ENCODE measurements around the gene SHISA9. TPM values are rescaled to one million over a fixed set of nuclear protein-coding genes. Genes with fewer than 3 reads are reported as not detected.

The SHISA9 gene
- polyA plus RNA-seq, 3 donors = 0.01 TPM; not detected in 2

DNA sequence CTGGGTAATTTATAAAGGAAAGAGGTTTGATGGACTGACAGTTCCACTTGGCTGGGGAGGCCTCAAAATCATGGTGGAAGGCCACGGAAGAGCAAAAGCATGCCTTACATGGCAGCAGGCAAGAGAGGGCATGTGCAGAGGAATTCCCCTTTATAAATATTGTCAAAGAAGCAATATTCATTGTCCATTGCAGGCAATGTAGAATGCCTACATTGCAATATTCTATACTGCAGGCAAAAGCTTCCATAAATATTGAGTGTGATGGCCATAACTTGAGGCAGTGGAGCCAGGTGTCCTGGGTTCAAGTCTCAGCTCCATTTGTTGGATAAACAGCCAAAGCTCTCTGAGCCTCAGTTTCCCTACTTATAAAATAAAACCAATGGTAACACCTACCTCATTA, 322.3 kb downstream of the SHISA9 start:
- intact Hi-C loops (cut with micrococcal nuclease) = no loop called here
- Histone ChIP-seq H3K9ac (ENCODE audit: insufficient read depth, low read length, poor library complexity, severe bottlenecking) (no peak overlapping the region), H4K20me1 (ENCODE audit: insufficient read depth, low read length) (no peaks in the 10 kb centered on the region), H3K27ac (ENCODE audit: low read depth in 1 of 2, low read length in 2 of 2) (no peak overlapping the region), H3K4me3 (replicated peaks in 1 of 3; ENCODE audit: low read depth in 2 of 3, low read length in 3 of 3) (no peak overlapping the region), H3K27me3 (ENCODE audit: control insufficient read depth in 2 of 2, insufficient read depth in 2 of 2, low read length in 2 of 2) (no peaks in the 10 kb centered on the region), H3K79me2 (ENCODE audit: insufficient read depth, low read length) (no peaks in the 10 kb centered on the region), H3K9me3 (replicated peaks in 1 of 2; ENCODE audit: control insufficient read depth in 1 of 2, insufficient read depth in 1 of 2, low read length in 2 of 2) (peaks cover 0 to 5% of the 10 kb centered on the region in 2 donors), H3K36me3 (replicated peaks in 1 of 2; ENCODE audit: control insufficient read depth in 1 of 2, insufficient read depth in 2 of 2, low read length in 2 of 2) (no peaks in the 10 kb centered on the region), H3K4me2 (replicated peaks; ENCODE audit: extremely low read depth, low read length, poor library complexity, severe bottlenecking) (no peak overlapping the region), H3K4me1 (ENCODE audit: control insufficient read depth in 1 of 2, insufficient read depth in 2 of 2, low read length in 2 of 2) (no peaks in the 10 kb centered on the region), H2AFZ (ENCODE audit: insufficient read depth, low read depth, low read length, poor library complexity, severe bottlenecking) (no peak overlapping the region)
- Mint-ChIP-seq H3K9me3 (peaks cover 2 to 14% (median 6%) of the 10 kb centered on the region in 7 donors), H3K4me3 (no peak overlapping the region), H3K27ac (no peak overlapping the region), H3K36me3 (no peaks in the 10 kb centered on the region), H3K4me1 (no peaks in the 10 kb centered on the region), H3K27me3 (ENCODE audit: low read depth in 3 of 3) (peaks cover 0 to 2% (median 0%) of the 10 kb centered on the region in 3 donors)
- no peak for TF ChIP-seq CTCF (IDR thresholded peaks at IDR 0.05)
- no peak for DNase-seq
- WGBS (ENCODE audit: insufficient coverage) = 100% methylated on average over 1 of the region's 1 CpG

- no peak for DNase-seq
- H3K4me1 ChIP-seq (ENCODE audit: control insufficient read depth in 1 of 2, insufficient read depth in 2 of 2, low read length in 2 of 2) = no peaks in the 10 kb centered on the region
- peaks cover 0 to 3% of the 10 kb centered on the region in 2 donors for H3K9me3 ChIP-seq (replicated peaks in 1 of 2; ENCODE audit: control insufficient read depth in 1 of 2, insufficient read depth in 1 of 2, low read length in 2 of 2)
- intact Hi-C loops (cut with micrococcal nuclease) = no loop called here
- H3K27me3 Mint-ChIP-seq (ENCODE audit: low read depth in 3 of 3) = peaks cover 0 to 3% (median 1%) of the 10 kb centered on the region in 3 donors
- H3K4me3 ChIP-seq (replicated peaks in 1 of 3; ENCODE audit: low read depth in 2 of 3, low read length in 3 of 3) = no peak overlapping the region
- peaks cover 0 to 15% (median 6%) of the 10 kb centered on the region in 7 donors for H3K9me3 Mint-ChIP-seq
- TF ChIP-seq CTCF (IDR thresholded peaks at IDR 0.05) = no peak
- no peaks in the 10 kb centered on the region for H3K79me2 ChIP-seq (ENCODE audit: insufficient read depth, low read length)
- H3K4me1 Mint-ChIP-seq = no peaks in the 10 kb centered on the region
- no peaks in the 10 kb centered on the region for H3K27me3 ChIP-seq (ENCODE audit: control insufficient read depth in 2 of 2, insufficient read depth in 2 of 2, low read length in 2 of 2)
- no peak overlapping the region for H2AFZ ChIP-seq (ENCODE audit: insufficient read depth, low read depth, low read length, poor library complexity, severe bottlenecking)
- H4K20me1 ChIP-seq (ENCODE audit: insufficient read depth, low read length) = no peaks in the 10 kb centered on the region
- no peaks in the 10 kb centered on the region for H3K36me3 Mint-ChIP-seq
- H3K27ac ChIP-seq (ENCODE audit: low read depth in 1 of 2, low read length in 2 of 2) = no peak overlapping the region
- no peak overlapping the region for H3K4me3 Mint-ChIP-seq
- H3K36me3 ChIP-seq (replicated peaks in 1 of 2; ENCODE audit: control insufficient read depth in 1 of 2, insufficient read depth in 2 of 2, low read length in 2 of 2) = no peaks in the 10 kb centered on the region
- H3K27ac Mint-ChIP-seq = no peak overlapping the region
- H3K4me2 ChIP-seq (replicated peaks; ENCODE audit: extremely low read depth, low read length, poor library complexity, severe bottlenecking) = no peak overlapping the region
- no peak overlapping the region for H3K9ac ChIP-seq (ENCODE audit: insufficient read depth, low read length, poor library complexity, severe bottlenecking)
- 95% methylated on average over 5 of the region's 6 CpGs for WGBS (ENCODE audit: insufficient coverage)
These were observed 327.6 kb downstream of the SHISA9 start for GRCh38 chr16:13229039-13229438.

Data from CD14-positive monocyte (primary cell).